ENCODE data around the gene MTHFD1L. TPM values are rescaled to one million over a fixed set of nuclear protein-coding genes. Genes with fewer than 3 reads are reported as not detected.

Gene MTHFD1L
- total RNA-seq, 5 donors from 2014 or later (not counting 1 experiment from before 2014, with no cell fraction given) = 9.3 to 34.2 (median 26.7) TPM

- H3K27ac ChIP-seq (ENCODE audit: low read length) = no peak overlapping the region
- Mint-ChIP-seq H3K27me3 (no peaks in the 10 kb centered on the region), H3K4me3 (no peak overlapping the region), H3K9me3 (peaks cover 0 to 3% (median 0%) of the 10 kb centered on the region in 3 donors), H3K4me1 (no peaks in the 10 kb centered on the region), H3K36me3 (peaks cover 31% of the 10 kb centered on the region), H3K27ac (no peak overlapping the region)
- ChIA-PET CTCF (no interaction called here), POLR2A (no interaction called here)
- H3K4me3 ChIP-seq (ENCODE audit: control insufficient read depth in 1 of 2, extremely low read depth in 1 of 2, low read length in 1 of 2) = no peak overlapping the region
- H3K4me1 ChIP-seq (ENCODE audit: control insufficient read depth in 1 of 2, extremely low read depth in 1 of 2, insufficient read depth in 2 of 2, low read length in 2 of 2) = no peaks in the 10 kb centered on the region
- H3K27me3 ChIP-seq (replicated peaks in 1 of 2; ENCODE audit: control insufficient read depth in 2 of 2, extremely low read depth in 1 of 2, insufficient read depth in 2 of 2, low read length in 1 of 2) = no peaks in the 10 kb centered on the region
- no peak for DNase-seq
- no peaks in the 10 kb centered on the region for H3K9me3 ChIP-seq
- peaks cover 0 to 9% of the 10 kb centered on the region in 2 donors for H3K36me3 ChIP-seq (ENCODE audit: control insufficient read depth in 2 of 2, extremely low read depth in 1 of 2, insufficient read depth in 1 of 2, low read length in 1 of 2)
- no peak for ATAC-seq (replicated peaks in 1 of 4)
- WGBS (ENCODE audit: insufficient coverage) = 94% methylated on average over 4 of the region's 5 CpGs
Measured at GRCh38 chr6:151023342-151023741, 157.8 kb downstream of the MTHFD1L start.

GRCh38 chr6:151024597-151024996 lies 159.1 kb downstream of the MTHFD1L start:
- no peak overlapping the region for H3K4me3 Mint-ChIP-seq

GRCh38 chr6:151025076-151025475 lies 159.6 kb downstream of the MTHFD1L start:
- ChIA-PET CTCF (no interaction called here), POLR2A (no interaction called here)
- Histone ChIP-seq H3K4me1 (ENCODE audit: control insufficient read depth in 1 of 2, extremely low read depth in 1 of 2, insufficient read depth in 2 of 2, low read length in 2 of 2) (no peaks in the 10 kb centered on the region), H3K36me3 (ENCODE audit: control insufficient read depth in 2 of 2, extremely low read depth in 1 of 2, insufficient read depth in 1 of 2, low read length in 1 of 2) (peaks cover 0 to 9% of the 10 kb centered on the region in 2 donors), H3K9me3 (no peaks in the 10 kb centered on the region), H3K27ac (ENCODE audit: low read length) (no peak overlapping the region), H3K27me3 (replicated peaks in 1 of 2; ENCODE audit: control insufficient read depth in 2 of 2, extremely low read depth in 1 of 2, insufficient read depth in 2 of 2, low read length in 1 of 2) (no peaks in the 10 kb centered on the region), H3K4me3 (ENCODE audit: control insufficient read depth in 1 of 2, extremely low read depth in 1 of 2, low read length in 1 of 2) (no peak overlapping the region)
- ATAC-seq (replicated peaks in 1 of 4) (no peak), DNase-seq (no peak)
- Mint-ChIP-seq H3K27ac (no peak overlapping the region), H3K4me3 (no peak overlapping the region), H3K9me3 (peaks cover 0 to 3% (median 0%) of the 10 kb centered on the region in 3 donors), H3K4me1 (no peaks in the 10 kb centered on the region), H3K27me3 (no peaks in the 10 kb centered on the region), H3K36me3 (peaks cover 32% of the 10 kb centered on the region)
- 97% methylated on average over 12 of the region's 16 CpGs for WGBS (ENCODE audit: insufficient coverage)

More at GRCh38 chr6:151024597-151024996, 159.1 kb downstream of the MTHFD1L start:
- 95% methylated on average over 4 of the region's 7 CpGs for WGBS (ENCODE audit: insufficient coverage)
- Histone ChIP-seq H3K27ac (ENCODE audit: low read length) (no peak overlapping the region), H3K27me3 (replicated peaks in 1 of 2; ENCODE audit: control insufficient read depth in 2 of 2, extremely low read depth in 1 of 2, insufficient read depth in 2 of 2, low read length in 1 of 2) (no peaks in the 10 kb centered on the region), H3K4me3 (ENCODE audit: control insufficient read depth in 1 of 2, extremely low read depth in 1 of 2, low read length in 1 of 2) (no peak overlapping the region), H3K4me1 (ENCODE audit: control insufficient read depth in 1 of 2, extremely low read depth in 1 of 2, insufficient read depth in 2 of 2, low read length in 2 of 2) (no peaks in the 10 kb centered on the region), H3K36me3 (ENCODE audit: control insufficient read depth in 2 of 2, extremely low read depth in 1 of 2, insufficient read depth in 1 of 2, low read length in 1 of 2) (peaks cover 0 to 9% of the 10 kb centered on the region in 2 donors), H3K9me3 (no peaks in the 10 kb centered on the region)
- H3K27me3 Mint-ChIP-seq = no peaks in the 10 kb centered on the region
- ChIA-PET CTCF (no interaction called here), POLR2A (no interaction called here)
- H3K27ac Mint-ChIP-seq = no peak overlapping the region
- DNase-seq (no peak), ATAC-seq (replicated peaks in 1 of 4) (no peak)
- peaks cover 0 to 3% (median 0%) of the 10 kb centered on the region in 3 donors for H3K9me3 Mint-ChIP-seq
- peaks cover 32% of the 10 kb centered on the region for H3K36me3 Mint-ChIP-seq
- H3K4me1 Mint-ChIP-seq = no peaks in the 10 kb centered on the region

GRCh38 chr6:151026041-151026663 lies 160.7 kb downstream of the MTHFD1L start:
- no peaks in the 10 kb centered on the region for H3K27me3 Mint-ChIP-seq
- Histone ChIP-seq H3K4me3 (ENCODE audit: control insufficient read depth in 1 of 2, extremely low read depth in 1 of 2, low read length in 1 of 2) (no peak overlapping the region), H3K27ac (ENCODE audit: low read length) (no peak overlapping the region), H3K4me1 (ENCODE audit: control insufficient read depth in 1 of 2, extremely low read depth in 1 of 2, insufficient read depth in 2 of 2, low read length in 2 of 2) (no peaks in the 10 kb centered on the region), H3K27me3 (replicated peaks in 1 of 2; ENCODE audit: control insufficient read depth in 2 of 2, extremely low read depth in 1 of 2, insufficient read depth in 2 of 2, low read length in 1 of 2) (no peaks in the 10 kb centered on the region), H3K9me3 (no peaks in the 10 kb centered on the region), H3K36me3 (ENCODE audit: control insufficient read depth in 2 of 2, extremely low read depth in 1 of 2, insufficient read depth in 1 of 2, low read length in 1 of 2) (peaks cover 0 to 9% of the 10 kb centered on the region in 2 donors)
- no peak overlapping the region for H3K4me3 Mint-ChIP-seq
- no peak for DNase-seq
- H3K4me1 Mint-ChIP-seq = no peaks in the 10 kb centered on the region
- ChIA-PET CTCF (interaction anchor here in 1 of 2 donors (0.6 kb wide), 1 partner anchor 62 kb away, joined by 4 read pairs; no protein-coding TSS in a partner anchor), POLR2A (interaction anchor here in 1 of 2 donors (0.6 kb wide), 1 partner anchor 95 kb away, joined by 12 read pairs; no protein-coding TSS in a partner anchor)
- peaks cover 0 to 3% (median 0%) of the 10 kb centered on the region in 3 donors for H3K9me3 Mint-ChIP-seq
- ATAC-seq (replicated peaks in 1 of 4) = no peak
- WGBS (ENCODE audit: insufficient coverage) = 93% methylated on average over 3 of the region's 4 CpGs
- H3K27ac Mint-ChIP-seq = no peak overlapping the region
- peaks cover 29% of the 10 kb centered on the region for H3K36me3 Mint-ChIP-seq

GRCh38 chr6:151027295-151027747 lies 161.8 kb downstream of the MTHFD1L start:
- no peak overlapping the region for H3K27ac Mint-ChIP-seq
- Histone ChIP-seq H3K36me3 (ENCODE audit: control insufficient read depth in 2 of 2, extremely low read depth in 1 of 2, insufficient read depth in 1 of 2, low read length in 1 of 2) (peaks cover 0 to 7% of the 10 kb centered on the region in 2 donors), H3K9me3 (no peaks in the 10 kb centered on the region), H3K4me1 (ENCODE audit: control insufficient read depth in 1 of 2, extremely low read depth in 1 of 2, insufficient read depth in 2 of 2, low read length in 2 of 2) (no peaks in the 10 kb centered on the region), H3K27me3 (replicated peaks in 1 of 2; ENCODE audit: control insufficient read depth in 2 of 2, extremely low read depth in 1 of 2, insufficient read depth in 2 of 2, low read length in 1 of 2) (no peaks in the 10 kb centered on the region), H3K27ac (ENCODE audit: low read length) (no peak overlapping the region), H3K4me3 (ENCODE audit: control insufficient read depth in 1 of 2, extremely low read depth in 1 of 2, low read length in 1 of 2) (no peak overlapping the region)
- ChIA-PET CTCF (interaction anchor here in 1 of 2 donors (0.5 to 0.8 kb wide), 4 partner anchors 11 to 487 kb away, joined by 3 to 6 read pairs (median 4); no protein-coding TSS in a partner anchor), POLR2A (no interaction called here)
- DNase-seq (no peak), ATAC-seq (replicated peaks in 1 of 4) (no peak)
- H3K4me1 Mint-ChIP-seq = no peaks in the 10 kb centered on the region
- H3K36me3 Mint-ChIP-seq = peaks cover 27% of the 10 kb centered on the region
- no CpG with 5 or more reads among the region's 1 CpG for WGBS (ENCODE audit: insufficient coverage)
- peaks cover 0 to 3% (median 0%) of the 10 kb centered on the region in 3 donors for H3K9me3 Mint-ChIP-seq
- H3K4me3 Mint-ChIP-seq = no peak overlapping the region
- H3K27me3 Mint-ChIP-seq = no peaks in the 10 kb centered on the region

GRCh38 chr6:151027936-151028838 lies 162.7 kb downstream of the MTHFD1L start:
- H3K27ac ChIP-seq (ENCODE audit: low read length) = no peak overlapping the region
- WGBS (ENCODE audit: insufficient coverage) = 77% methylated on average over 6 of the region's 15 CpGs
- peaks cover 27% of the 10 kb centered on the region for H3K36me3 Mint-ChIP-seq
- H3K27ac Mint-ChIP-seq = no peak overlapping the region
- no peaks in the 10 kb centered on the region for H3K27me3 Mint-ChIP-seq
- no peaks in the 10 kb centered on the region for H3K9me3 ChIP-seq
- ATAC-seq (replicated peaks in 1 of 4) = no peak
- ChIA-PET POLR2A (no interaction called here), CTCF (interaction anchor here (0.6 to 0.7 kb wide), 2 partner anchors 11 to 21 kb away, joined by 3 to 6 read pairs; no protein-coding TSS in a partner anchor)
- H3K4me3 ChIP-seq (ENCODE audit: control insufficient read depth in 1 of 2, extremely low read depth in 1 of 2, low read length in 1 of 2) = no peak overlapping the region
- peaks cover 0 to 3% (median 0%) of the 10 kb centered on the region in 3 donors for H3K9me3 Mint-ChIP-seq
- no peak overlapping the region for H3K4me3 Mint-ChIP-seq
- H3K36me3 ChIP-seq (ENCODE audit: control insufficient read depth in 2 of 2, extremely low read depth in 1 of 2, insufficient read depth in 1 of 2, low read length in 1 of 2) = peaks cover 0 to 7% of the 10 kb centered on the region in 2 donors
- no peaks in the 10 kb centered on the region for H3K4me1 ChIP-seq (ENCODE audit: control insufficient read depth in 1 of 2, extremely low read depth in 1 of 2, insufficient read depth in 2 of 2, low read length in 2 of 2)
- no peaks in the 10 kb centered on the region for H3K4me1 Mint-ChIP-seq
- DNase-seq = no peak
- H3K27me3 ChIP-seq (replicated peaks in 1 of 2; ENCODE audit: control insufficient read depth in 2 of 2, extremely low read depth in 1 of 2, insufficient read depth in 2 of 2, low read length in 1 of 2) = no peaks in the 10 kb centered on the region
